GM19324 (cell line): Measurements from ENCODE around the gene SPAG7.

ENCODE experiments used
- ATAC-seq: cut with Tn5 transposase; IDR thresholded peaks from one replicate; pipeline ENCODE4 v1.9.1; 2021; ENCODE audit warnings: mild to moderate bottlenecking, moderate library complexity; ENCODE audit not compliant: unreplicated experiment, low FRiP score

SPAG7 gene

DNA sequence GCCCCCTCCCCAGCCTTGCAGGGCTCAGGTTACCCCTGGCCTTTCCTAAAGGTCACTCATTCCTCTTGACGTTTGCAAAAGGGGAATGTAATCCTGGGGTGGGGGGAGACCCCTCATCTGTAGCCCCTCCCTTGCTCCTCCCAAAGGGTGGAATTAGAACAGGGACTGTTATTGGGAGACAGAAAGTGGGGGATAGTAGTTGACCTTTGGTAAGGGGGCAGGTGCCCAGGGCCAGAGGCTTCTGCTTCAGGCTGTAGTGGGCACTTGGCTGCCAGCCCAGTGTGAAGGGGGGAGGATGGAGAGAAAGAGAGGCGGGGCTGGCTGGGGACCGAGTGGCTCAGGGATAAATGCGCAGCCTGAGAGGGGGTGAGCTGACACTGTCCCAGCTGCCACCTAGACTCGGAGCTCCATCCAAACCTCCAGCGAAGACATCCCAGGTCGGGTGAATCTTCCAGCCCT lies 16.8 kb downstream of the SPAG7 start, which contains the start of gene ENO3:
Gene ENO3 (plus strand): TSS at position 374 of the 459 bp plus-strand sequence. CDS start 711 bp downstream, outside the sequence.
- no peak for ATAC-seq

GRCh38 chr17:4950075-4950745 lies 17.4 kb downstream of the SPAG7 start:
- ATAC-seq, result peak; percentile 1

DNA sequence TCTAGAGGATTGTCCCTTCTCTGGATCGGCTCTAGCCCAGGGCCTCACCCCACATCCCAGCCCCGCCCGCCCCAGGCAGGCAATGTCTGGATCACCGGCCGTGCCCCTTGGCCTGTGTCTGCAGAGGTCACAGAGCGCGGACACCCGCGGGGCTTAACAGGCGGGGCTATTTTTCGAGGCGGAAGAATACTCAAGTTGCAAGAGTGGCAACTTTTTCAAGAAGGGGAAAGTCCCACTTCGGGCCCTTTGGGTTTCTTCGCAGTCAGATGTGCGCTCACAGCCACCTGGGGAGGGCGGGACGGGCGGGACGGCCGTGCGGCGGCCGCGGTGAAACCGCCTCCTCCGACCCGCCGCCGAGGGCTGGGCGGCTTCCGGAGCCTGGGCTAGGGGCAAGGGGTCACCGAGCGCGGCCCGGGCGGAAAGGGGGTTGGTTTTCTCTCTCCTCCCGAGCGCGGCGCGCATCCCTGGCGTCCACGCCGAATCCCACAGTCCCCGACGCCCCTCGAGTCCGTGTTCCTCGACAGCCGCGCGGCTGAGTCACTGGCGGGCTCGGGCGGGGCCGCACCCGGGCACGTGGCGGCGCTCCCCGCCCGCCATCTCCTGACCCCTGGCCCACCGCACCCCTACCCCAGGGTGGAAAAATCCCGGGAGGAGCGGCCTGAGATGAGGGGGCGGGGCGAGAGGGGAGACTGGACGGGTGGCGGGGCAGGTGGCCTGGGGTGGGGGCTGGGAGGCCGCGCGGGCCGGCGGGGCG lies 18.1 kb downstream of the SPAG7 start:
- peak; percentile 27 for ATAC-seq

GRCh38 chr17:4948931-4949320 lies 18.7 kb downstream of the SPAG7 start:
- peak; percentile 50 for ATAC-seq

DNA sequence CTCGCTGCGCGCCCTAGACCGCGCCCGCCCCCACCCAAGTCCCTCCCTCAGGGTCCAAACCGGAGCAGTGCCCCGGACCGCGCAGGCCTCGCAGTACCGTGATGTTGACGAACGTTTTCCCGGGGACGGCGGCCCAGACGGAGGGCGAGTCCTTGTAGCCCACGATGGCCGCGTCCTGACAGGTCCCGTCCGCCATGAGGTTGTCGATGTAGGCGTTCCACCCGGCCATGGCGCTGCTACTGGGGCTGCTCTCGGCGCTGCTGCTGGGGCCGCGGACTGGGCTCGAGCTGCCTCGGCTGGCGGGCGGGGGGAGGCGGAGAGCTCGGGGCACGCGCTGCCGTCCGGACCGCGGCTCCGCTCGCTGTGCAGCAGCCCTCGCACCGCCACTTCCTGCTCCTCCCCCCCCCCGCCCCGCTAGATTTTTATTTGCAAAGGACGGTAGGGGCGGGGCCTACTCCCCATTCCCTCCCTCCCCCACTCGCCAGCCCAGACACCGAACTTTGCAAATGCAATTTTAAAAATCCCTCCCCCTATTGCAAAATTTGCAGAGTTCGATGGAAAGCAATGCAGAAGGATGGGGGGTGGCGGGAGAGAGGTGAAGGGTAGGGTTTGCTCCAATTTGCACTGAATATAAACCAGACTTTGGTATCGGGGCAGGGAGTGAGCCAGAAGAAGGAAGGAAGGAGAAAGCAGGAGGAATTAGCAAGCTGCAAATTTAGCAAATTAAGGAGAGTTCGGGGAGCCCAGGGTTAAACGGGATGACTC lies 19.3 kb downstream of the SPAG7 start, which contains the start of gene PFN1:
Gene PFN1 (minus strand): TSS at position 365 of the 765 bp plus-strand sequence. CDS start 136 bp downstream, at position 229.
- peak; percentile 18 for ATAC-seq

DNA sequence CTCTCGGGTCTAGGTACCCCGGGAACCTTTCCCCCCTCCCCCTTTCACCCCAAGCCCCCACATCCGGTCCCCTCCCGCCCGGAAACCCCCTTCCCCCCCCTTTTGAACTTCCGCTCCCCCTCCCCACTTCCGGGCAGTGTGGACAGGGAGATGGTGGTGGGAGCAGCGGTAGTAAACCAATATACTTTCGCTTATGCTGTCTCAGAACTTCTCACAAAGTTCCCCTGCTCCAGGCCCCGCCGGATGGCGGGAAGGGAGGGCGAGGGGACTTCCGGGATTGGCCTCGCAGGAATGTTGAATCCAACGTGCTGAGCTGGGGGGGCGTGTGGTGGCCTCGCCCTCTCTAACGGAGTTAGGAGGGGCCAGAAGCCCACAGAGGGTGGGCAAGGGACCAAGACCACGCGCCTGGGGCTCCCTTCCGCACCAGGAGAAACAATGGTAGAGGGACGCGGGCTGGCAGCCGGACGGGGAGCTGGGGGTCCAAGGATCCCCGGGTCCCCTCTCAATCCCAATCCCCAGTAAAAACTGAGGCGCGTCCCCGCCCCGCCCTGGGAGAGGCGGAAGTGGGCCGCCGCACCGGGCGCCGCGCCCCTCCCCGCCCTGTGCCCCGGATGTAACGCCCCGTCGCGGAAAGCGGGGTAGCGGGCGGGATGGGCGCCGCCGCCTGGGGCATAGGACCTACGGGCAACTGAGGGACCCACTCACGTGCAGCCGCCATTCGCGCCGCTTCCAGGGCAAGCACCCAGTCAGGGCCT lies 20.0 kb downstream of the SPAG7 start:
- ATAC-seq, result peak; percentile 19

GRCh38 chr17:4947010-4947410 lies 20.6 kb downstream of the SPAG7 start:
- ATAC-seq, result no peak

- ATAC-seq, result no peak
These were observed 21.2 kb downstream of the SPAG7 start for GRCh38 chr17:4946312-4946976.

DNA sequence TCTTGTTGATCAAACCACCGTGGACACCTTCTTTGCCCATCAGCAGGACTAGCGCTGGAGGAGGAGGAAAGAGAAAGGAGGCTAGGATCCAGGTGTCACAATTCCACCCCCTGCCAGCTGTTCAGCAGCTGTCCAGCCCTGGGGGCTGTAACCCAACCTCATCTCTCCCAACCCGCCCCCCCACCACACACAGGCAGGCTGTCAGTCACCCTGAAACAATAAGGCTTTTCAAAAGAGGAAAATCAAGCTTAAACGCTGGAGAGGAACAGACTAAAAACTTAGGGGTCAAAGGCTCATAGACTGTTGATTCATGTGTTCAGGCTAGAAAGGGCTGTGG lies 21.7 kb downstream of the SPAG7 start:
- no peak for ATAC-seq

DNA sequence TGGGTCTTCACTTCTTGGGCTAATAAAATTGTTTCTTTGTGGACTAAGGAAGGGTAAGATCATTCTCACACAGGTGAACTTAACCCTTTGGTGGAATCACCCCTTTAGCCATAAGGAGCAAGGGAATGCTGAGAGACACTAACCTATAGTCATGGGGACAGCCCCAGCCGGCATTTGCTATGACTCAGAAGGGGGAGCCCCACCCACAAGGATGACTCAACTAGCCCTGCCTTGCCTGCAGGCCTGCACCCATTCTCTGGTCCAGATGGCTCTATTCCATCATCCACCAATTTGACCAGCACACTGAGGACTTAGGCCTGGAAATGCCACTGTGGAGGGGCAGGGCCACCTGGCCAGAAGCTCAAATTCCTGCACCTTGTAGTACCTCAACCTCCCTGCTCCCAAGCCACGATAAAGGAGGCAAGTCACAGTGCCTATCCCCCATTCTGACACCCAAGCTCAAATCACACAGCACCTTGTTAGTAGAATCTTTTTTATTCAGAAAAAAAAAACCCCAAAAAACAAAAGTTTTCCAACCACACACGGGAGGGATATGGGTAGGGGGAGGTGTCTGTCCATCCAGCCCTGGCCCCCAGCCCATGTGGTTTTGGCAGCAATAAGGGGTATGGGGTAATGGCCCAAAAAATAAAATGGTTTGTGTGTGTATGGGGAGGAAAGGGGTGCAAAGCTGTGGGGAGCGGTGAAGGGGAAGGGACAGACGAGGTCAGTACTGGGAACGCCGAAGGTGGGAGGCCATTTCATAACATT lies 22.3 kb downstream of the SPAG7 start:
- no peak for ATAC-seq

DNA sequence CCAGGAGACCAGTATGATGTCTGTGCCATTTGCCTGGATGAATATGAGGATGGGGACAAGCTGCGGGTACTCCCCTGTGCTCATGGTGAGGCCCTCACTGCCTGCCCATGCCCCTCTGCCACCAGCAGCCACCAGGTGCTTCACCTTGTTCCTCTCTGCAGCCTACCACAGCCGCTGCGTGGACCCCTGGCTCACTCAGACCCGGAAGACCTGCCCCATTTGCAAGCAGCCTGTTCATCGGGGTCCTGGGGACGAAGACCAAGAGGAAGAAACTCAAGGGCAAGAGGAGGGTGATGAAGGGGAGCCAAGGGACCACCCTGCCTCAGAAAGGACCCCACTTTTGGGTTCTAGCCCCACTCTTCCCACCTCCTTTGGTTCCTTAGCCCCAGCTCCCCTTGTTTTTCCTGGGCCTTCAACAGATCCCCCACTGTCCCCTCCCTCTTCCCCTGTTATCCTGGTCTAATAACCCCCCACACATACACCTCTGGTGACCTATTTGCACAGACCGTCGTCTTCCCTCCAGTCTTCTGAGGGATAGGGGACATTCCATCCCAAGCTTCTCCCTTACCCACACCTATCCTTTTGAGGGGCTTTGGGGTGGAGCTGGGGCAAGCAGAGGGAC lies 23.0 kb downstream of the SPAG7 start:
- no peak for ATAC-seq

DNA sequence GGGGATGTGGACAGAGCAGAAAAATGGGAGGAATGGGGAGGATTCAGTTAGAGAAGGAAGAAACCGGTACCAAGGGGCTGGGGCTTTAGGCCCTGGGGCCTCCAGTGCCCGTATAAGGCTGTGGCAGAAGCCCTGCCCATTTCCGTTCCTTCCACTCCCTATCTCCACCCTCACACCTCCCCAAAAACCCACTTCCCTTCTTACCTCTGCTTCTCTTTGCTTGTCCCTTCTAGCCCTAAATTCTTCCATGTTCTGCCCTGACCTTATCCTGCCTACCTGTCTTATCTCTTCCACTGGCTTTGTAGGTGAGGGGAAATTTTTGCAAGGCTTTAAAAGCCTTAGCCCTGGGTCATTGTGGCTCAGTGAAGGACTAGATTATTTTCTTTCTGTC lies 23.5 kb downstream of the SPAG7 start:
- no peak for ATAC-seq

- no peak for ATAC-seq
These were observed 24.7 kb downstream of the SPAG7 start for GRCh38 chr17:4942760-4943508.

DNA sequence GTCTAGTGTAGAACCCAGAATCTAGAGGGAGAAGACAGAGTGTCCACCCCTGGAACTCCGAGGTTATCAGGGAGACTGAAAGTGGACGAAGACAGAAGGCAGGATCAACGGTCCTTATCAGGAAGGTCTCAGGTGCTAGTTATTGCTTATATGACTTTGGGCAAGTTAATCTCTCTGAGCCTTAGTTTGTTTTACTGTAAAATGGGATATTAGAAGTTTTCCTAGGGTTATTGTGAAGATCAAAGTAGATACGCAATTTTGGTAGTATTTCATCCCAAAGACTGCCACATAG lies 26.4 kb downstream of the SPAG7 start:
- no peak for ATAC-seq

GRCh38 chr17:4940555-4941318 lies 26.9 kb downstream of the SPAG7 start:
- no peak for ATAC-seq

DNA sequence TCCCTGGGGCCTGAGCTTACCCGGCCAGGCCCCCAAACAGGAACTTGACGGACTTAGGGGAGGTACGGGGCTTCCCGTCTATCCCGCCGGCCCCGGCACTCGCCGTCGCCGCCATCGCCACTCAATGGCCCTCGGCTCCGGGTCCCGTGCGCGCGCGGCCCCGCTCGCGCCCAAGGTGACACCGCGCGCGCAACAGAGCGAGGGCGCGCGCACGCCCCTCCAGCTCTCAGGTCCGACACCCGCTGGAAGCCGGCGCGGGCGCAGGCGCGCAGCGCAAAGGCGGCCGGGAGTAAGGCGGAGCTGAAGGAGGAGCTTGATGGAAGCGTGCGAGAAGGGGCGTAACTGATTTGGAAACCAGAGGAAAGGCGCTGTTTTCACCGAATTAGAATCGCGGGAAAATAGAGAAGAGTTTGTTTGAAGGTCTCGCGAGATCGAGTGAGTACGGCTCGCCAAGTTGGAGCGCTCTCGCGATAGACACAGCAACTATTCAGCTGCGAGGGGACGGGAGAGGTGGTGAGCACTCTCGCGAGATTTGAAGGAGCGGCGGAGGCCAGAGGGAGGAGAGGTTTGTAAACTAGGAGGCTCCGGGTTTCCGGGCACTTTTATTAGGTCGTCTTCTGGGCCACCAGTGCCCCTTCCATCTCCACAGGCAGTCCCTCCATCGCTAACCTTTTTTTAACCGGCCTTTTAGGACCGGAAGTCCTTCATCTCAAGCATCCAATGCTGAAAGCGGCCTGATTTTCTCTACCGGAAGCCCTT lies 27.6 kb downstream of the SPAG7 start, which contains the start of the genes RNF167 and SLC25A11:
Gene RNF167 (plus strand): TSS at position 473 of the 759 bp plus-strand sequence. CDS start 642 bp downstream, outside the sequence.
Gene SLC25A11 (minus strand): TSS at position 251 of the 759 bp plus-strand sequence. CDS start 136 bp downstream, at position 115.
- peak; percentile 82 for ATAC-seq

GRCh38 chr17:4939546-4939795 lies 28.1 kb downstream of the SPAG7 start:
- peak; percentile 25 for ATAC-seq
